Posterior vena cava (tissue), 2 donors: ENCODE measurements around the gene TMEM92. TPM values are rescaled to one million over a fixed set of nuclear protein-coding genes. Genes with fewer than 3 reads are reported as not detected.
"Not testable (repeated sequence)": the region's sequence is repeated elsewhere in the genome, so short reads cannot be mapped to it uniquely, and the experiment has no call there.

ENCODE experiments used
- DNase-seq: peaks from one replicate; pipeline ENCODE4 v3.0.0-alpha.2; 2020; ENCODE audit warnings: low spot score
- intact Hi-C, 2 donors: fragments of 100-400 bp; cut with DNase I; formaldehyde crosslinking; loops; one replicate each; pipeline versions ENCODE4 v1.14.1 to v1.14.2; 2022 to 2023
- total RNA-seq, 2 donors: library from RNA; stranded (reverse); fragmentation: NEBNext Ultra II Directional; extraction: Animal tissue kit (Norgen Biotek cat#: 25700); gene quantifications; one replicate each; pipeline ENCODE4 v1.2.1, GENCODE V29; 2021
- donor health status: DM: yes; HTN: yes; CAD: no.
- donor health status: DM: yes; HTN: yes; CAD: no.

TMEM92 gene
- total RNA-seq, 2 donors from 2014 or later: 0.33 to 0.60 TPM

DNA sequence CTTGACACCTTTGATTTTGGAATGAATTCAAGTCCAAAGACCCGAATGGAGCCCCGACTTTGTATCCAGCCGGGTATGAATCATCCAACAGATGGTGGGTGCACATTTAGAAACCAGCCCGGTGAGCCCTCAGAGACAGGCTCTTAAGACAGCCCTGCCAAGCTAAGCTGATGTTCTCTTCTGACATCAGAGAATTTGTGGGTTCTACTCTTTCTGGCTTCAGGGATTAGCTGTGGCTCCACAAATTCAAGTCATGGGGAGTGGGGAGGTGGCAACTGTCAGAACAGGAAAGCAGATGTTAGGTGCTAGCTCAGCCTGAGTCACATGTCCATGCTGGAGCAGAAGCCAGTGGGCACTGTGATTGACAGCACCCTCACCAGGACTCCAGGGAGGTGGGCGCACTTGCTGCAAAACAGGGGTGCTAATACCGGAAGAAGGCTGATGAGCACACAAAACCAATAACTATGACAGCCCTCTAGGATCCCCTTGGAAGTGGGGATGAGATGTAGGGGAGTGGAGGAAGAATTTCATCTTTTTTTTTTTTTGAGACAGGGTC lies 40.3 kb downstream of the TMEM92 start:
- intact Hi-C loops: no loop called here
- DNase-seq: peak; percentile 67

DNA sequence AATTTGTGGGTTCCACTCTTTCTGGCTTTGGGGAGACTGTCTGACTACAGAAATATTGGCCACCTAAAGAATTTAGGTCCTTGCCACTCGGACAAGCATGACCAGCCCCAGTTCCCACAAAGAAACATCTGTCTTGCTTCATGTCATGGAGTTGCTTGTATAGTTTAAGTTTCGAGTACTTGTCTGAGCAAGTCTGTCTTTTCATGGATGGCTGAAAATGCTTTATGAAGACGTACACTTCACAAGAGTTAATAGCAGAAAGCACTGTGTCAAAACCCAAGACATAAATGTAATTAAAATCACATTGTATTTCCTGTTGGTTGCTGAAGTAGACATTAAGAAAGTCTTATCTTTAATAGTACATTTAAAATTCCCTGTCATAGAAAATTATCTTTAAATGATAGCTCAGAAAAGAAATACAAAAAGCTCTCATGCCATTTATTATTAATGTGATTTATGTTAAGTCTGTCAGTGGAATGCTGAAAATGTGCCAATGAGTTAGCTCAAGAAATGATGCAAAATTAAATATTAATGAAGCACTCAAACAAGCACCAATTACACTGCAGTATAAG lies 41.8 kb downstream of the TMEM92 start:
- DNase-seq: no peak
- intact Hi-C loops: no loop called here

- intact Hi-C loops, DNase-seq: not testable (repeated sequence)
Observed at GRCh38 chr17:50316660-50317059, 42.4 kb downstream of the TMEM92 start.

- DNase-seq: no peak
- intact Hi-C loops: no loop called here
Observed at GRCh38 chr17:50317121-50317520, 42.9 kb downstream of the TMEM92 start.

GRCh38 chr17:50318501-50319285 lies 44.4 kb downstream of the TMEM92 start:
- intact Hi-C loops: no loop called here
- peak; percentile 53 for DNase-seq

GRCh38 chr17:50319306-50320004 lies 45.2 kb downstream of the TMEM92 start:
- intact Hi-C loops: no loop called here
- peak; percentile 17 for DNase-seq

DNA sequence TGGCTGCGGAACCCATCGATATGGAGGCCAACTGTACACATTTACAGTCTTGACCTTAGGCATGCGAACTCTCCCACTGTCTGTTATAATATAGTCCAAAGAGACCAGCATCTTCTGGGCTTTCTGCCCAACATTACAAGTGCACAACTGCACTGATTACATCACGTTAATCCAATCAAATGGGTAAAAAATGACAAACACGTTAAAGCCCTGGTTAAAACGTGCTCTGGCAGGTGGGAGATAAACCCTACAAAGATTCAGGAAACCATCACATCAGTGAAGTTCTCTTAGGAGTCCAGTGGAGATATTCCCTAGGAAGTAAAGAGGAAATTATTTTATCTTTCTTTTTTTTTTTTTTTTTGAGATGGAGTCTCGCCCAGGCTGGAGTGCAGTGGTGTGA lies 48.0 kb downstream of the TMEM92 start:
- intact Hi-C loops: no loop called here
- no peak for DNase-seq

- DNase-seq: no peak
- intact Hi-C loops: no loop called here
Observed at GRCh38 chr17:50323060-50323459, 48.8 kb downstream of the TMEM92 start.

DNA sequence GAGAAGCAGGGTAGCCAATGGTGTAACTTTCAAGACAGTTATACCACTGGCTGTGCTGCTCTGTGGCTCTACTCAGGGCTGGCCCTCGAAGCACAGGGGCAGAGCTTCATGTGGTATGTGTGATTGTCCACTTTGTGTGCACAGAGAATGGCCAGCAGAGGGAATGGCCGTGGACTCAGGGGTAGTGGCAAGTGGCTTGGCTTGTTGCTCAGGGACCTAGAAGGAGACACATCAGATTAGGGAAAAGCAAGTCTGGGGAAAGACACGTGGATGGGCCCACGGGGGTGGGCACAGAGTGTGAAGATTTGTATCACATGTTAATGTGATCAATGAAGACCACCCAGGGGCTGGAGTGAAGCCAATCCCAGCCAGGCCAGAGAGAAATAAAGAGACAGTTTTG lies 51.6 kb downstream of the TMEM92 start:
- intact Hi-C loops: no loop called here
- DNase-seq: peak; percentile 40

DNA sequence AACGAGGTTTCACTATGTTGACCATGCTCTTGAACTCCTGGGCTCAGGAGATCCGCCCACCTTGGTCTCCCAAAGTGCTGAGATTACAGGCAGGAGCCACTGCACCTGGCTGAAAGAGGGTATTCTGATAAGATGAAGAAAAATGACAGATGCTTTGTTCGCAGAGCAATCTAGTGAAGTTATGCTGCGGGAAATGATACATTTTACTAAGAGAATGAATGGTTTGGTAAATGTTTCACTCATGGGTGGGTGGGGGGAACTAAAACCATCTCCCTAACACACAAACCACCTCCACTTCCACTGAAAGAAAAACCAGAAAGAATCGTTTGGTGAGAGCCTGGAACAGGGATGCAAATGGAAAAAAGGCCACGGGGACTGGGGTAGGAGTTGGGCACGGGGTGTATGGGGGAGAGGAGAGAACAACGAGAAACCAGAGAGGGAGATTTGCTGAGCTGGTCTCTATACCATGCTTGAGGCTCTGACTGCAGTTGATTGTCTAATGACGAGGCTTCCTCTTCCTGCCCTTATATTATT lies 52.6 kb downstream of the TMEM92 start:
- DNase-seq: peak; percentile 34
- intact Hi-C loops: no loop called here

- intact Hi-C loops: no loop called here
- peak; percentile 58 for DNase-seq
Observed at GRCh38 chr17:50328363-50329325, 54.4 kb downstream of the TMEM92 start.

DNA sequence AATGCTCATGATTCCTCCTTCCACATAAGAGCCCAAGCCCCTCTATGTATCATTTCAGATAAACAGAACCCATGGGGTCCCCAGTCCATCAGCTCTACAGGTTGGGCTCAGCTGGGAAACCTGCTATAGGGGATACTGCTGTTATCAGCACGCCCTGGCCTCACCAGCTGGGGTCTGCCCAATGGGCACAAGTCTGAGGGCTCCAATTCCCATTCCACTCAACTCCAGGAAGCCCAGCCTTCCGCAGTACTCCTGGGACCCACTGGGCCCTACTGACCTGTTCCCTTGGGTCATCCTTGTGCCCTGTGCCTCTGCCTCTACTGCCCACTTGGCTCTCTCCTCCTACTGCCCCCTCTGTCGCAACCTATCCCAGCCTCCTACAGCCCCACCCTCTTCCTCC lies 55.5 kb downstream of the TMEM92 start:
- intact Hi-C loops: no loop called here
- DNase-seq: peak; percentile 47

- intact Hi-C loops: no loop called here
- DNase-seq: peak; percentile 67
Observed at GRCh38 chr17:50330151-50330775, 56.0 kb downstream of the TMEM92 start.

Other genes with a start within 250 kb of the TMEM92 start
- 10 to 100 TPM; 56.3 to 80.3 TPM for gene ITGA3, start 218.4 kb upstream of the TMEM92 start, total RNA-seq
- 10 to 100 TPM; 26.0 to 27.7 TPM for gene PDK2, start 179.1 kb upstream of the TMEM92 start, total RNA-seq
- 1 to 10 TPM; 6.6 to 6.7 TPM for gene SAMD14, start 144.3 kb upstream of the TMEM92 start, total RNA-seq
- 10 to 100 TPM; 51.4 to 53.7 TPM for gene PPP1R9B, start 123.8 kb upstream of the TMEM92 start, total RNA-seq
- 10 to 100 TPM; 87.9 to 99.0 TPM for gene SGCA, start 108.5 kb upstream of the TMEM92 start, total RNA-seq
- 1,000 to 10,000 TPM in 1 of 2 donors, 100 to 1,000 TPM in 1; 456 to 1,821 TPM for gene COL1A1, start 72.8 kb upstream of the TMEM92 start, total RNA-seq
- gene XYLT2, start 71.7 kb downstream of the TMEM92 start, total RNA-seq: 10 to 100 TPM; 18.1 to 21.9 TPM
- gene MRPL27, start 98.7 kb downstream of the TMEM92 start, total RNA-seq: 10 to 100 TPM; 38.2 to 40.1 TPM
- 1 to 10 TPM in 1 of 2 donors, under 1 TPM in 1; 0.62 to 1.4 TPM for gene EME1, start 98.8 kb downstream of the TMEM92 start, total RNA-seq
- 10 to 100 TPM; 66.1 to 93.6 TPM for gene LRRC59, start 123.1 kb downstream of the TMEM92 start, total RNA-seq
- 10 to 100 TPM; 13.9 to 14.9 TPM for gene ACSF2, start 151.8 kb downstream of the TMEM92 start, total RNA-seq
- under 1 TPM in 1 of 2 donors, not detected in 1; 0.46 TPM for gene CHAD, start 194.4 kb downstream of the TMEM92 start, total RNA-seq
- gene RSAD1, start 204.4 kb downstream of the TMEM92 start, total RNA-seq: 10 to 100 TPM; 24.9 to 25.4 TPM
- gene MYCBPAP, start 234.0 kb downstream of the TMEM92 start, total RNA-seq: under 1 TPM; 0.29 to 0.69 TPM